Ovary (tissue), 3 donors: ENCODE measurements around the gene GPD2.

Source experiments
- CTCF ChIP-seq, 3 donors: fragments of 450-650 bp in 2 of 3; fragments of 200-600 bp in 1 of 3; IDR thresholded peaks; one replicate each; pipeline versions ENCODE4 v1.5.1 to v1.8.0; 2016 to 2022; ENCODE audit warnings: antibody characterized with exemption in 3 of 3, mild to moderate bottlenecking in 1 of 3
- EP300 ChIP-seq: sonication (generic); formaldehyde crosslinking; IDR thresholded peaks from one replicate; pipeline ENCODE4 v1.6.1; 2017; ENCODE audit warnings: antibody characterized with exemption
- POLR2A ChIP-seq: fragments of 450-650 bp; IDR thresholded peaks from one replicate; pipeline ENCODE4 v1.6.1; 2017; ENCODE audit warnings: antibody characterized with exemption, mild to moderate bottlenecking, moderate library complexity
- donor health status: DM: no; HTN: no; CAD: no.

- TF ChIP-seq CTCF (IDR thresholded peaks at IDR 0.05) (no peak), POLR2A (no peak), EP300 (no peak)
Measured at GRCh38 chr2:156456616-156457015, 20.4 kb downstream of the GPD2 start.
